Measurements from ENCODE around the gene ALAS1.
"Not testable (repeated sequence)": the region's sequence is repeated elsewhere in the genome, so short reads cannot be mapped to it uniquely, and the experiment has no call there.

ALAS1 gene

DNA sequence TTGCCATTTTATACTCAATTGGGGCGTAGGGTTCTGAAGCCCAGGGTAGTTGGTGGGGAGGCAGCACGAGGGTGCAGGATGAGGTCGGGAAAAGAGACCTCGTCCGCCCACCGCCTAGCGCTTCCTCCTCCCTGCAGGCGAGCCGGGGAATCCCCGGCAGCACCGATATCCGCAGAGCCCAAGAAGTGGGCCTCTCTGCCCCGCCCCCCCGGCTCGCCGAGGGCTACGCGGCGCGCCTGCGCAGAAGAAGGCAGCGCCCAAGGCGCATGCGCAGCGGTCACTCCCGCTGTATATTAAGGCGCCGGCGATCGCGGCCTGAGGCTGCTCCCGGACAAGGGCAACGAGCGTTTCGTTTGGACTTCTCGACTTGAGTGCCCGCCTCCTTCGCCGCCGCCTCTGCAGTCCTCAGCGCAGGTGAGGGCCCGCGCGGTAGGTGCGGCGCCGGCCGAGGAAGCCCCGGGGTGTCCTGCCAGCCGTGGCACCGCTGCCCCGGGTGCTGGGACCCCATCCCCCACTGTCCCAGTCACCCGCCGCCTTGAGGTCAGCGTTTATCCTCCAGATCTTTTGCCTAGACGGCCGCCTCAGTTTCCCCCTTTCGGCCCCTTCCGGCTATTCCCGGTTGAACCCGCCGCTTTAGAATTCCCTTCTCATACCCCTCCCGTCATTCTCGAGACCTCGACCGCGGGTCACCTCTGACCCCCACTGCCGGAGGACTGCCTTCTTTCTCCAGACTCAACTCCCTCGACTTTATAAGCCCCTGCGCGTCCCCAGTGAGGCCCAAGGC, at the start of gene ALAS1:
Gene ALAS1 (plus strand): TSS at position 319 of the 784 bp plus-strand sequence. CDS start 1,082 bp downstream, outside the sequence.
- peak; percentile 94 for DNase-seq (ENCODE audit: low spot score)

DNA sequence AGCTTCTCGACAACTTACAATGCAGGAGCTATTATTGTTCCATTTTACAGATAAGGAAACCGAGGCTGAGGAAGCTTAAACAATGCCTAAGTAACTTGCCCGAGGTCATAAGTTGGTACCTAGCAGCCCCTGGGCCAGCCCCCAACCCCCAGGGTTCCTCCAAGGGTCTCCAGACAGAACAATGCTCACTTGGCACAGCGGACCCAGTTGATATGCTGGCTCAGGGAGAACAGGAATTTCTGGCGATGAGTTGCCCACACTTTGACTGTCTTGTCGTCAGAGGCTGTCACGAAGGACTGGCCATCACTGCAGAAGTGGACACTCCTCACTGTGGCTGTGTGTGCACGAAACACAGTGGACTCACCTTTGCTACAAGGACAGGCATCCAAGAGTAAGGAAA, 48.9 kb upstream of the ALAS1 start:
- DNase-seq (ENCODE audit: low spot score), result no peak

DNA sequence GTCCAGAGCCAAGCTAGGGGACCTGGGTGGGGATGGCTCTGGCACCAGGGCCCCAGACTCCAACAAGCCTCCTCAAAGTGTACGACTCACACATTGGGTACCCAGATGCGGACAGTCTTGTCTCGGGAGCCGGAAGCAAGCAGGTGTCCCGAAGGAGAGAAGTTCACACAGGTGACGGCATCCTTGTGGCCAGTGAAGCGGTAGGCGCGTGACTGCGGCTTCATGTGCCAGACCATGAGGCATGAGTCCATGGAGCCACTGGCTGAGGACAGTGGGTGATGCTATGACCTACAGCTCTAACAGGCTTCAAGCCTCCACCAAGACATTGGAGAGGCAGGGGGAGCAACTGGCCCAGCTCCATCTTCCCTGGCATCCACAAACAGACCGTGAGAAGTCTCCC, 48.2 kb upstream of the ALAS1 start:
- DNase-seq (ENCODE audit: low spot score), result no peak

DNA sequence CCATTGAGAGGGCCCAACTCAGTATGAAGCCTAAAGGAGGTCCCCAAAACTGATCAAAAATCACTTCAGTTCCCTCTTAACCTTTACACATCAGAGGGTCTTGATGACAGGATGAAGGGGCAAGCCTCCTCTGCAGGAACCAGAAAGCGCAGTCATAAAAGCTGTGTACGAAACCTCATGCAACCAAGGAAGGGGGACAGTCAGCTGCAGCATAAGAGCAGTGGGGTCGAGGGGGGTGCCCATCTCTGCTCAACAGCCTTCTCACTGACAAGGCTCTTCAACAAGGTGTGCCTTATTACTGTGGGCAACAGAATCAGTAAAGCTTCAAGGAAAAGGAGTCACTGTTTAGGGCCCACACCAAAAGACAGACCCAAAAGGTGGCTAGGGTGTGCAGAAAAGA, 47.6 kb upstream of the ALAS1 start:
- no peak for DNase-seq (ENCODE audit: low spot score)

DNA sequence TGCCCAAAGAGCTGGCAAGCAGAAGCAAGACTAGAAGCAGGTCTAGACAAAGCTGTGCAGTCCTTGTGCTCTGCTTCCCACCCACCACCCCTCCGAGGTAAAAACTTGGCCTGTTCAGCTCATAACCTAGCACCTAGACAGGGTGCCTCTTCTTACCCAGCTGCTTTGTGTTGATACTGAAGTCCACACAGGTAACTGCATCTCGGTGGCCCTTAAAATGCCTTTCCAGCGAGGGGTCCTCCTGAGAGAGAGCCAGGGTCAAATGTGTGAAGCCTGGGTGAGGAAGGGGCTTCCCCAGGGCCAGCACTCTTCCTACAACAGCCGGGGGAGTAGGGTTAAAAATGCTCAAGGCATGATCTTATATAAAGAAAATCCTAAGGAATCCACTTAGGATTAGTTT, 47.1 kb upstream of the ALAS1 start:
- DNase-seq (ENCODE audit: low spot score), result no peak

DNA sequence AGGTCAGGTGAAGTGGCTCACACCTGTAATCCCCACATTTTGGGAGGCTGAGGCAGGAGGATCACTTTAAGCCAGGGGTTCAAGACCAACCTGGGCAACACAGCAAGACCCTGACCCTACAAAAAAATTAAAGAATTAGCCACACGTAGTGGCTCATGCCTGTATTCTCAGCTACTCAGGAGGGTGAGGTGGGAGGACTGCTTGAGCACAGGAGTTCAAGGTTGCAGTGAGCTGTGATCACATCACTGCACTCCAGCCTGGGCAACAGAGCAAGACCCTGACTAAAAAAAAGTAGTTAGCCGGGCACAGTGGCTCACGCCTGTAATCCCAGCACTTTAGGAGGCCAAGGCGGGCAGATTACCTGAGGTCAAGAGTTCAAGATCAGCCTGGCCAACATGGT, 46.0 kb upstream of the ALAS1 start:
- DNase-seq (ENCODE audit: low spot score), result not testable (repeated sequence)

DNA sequence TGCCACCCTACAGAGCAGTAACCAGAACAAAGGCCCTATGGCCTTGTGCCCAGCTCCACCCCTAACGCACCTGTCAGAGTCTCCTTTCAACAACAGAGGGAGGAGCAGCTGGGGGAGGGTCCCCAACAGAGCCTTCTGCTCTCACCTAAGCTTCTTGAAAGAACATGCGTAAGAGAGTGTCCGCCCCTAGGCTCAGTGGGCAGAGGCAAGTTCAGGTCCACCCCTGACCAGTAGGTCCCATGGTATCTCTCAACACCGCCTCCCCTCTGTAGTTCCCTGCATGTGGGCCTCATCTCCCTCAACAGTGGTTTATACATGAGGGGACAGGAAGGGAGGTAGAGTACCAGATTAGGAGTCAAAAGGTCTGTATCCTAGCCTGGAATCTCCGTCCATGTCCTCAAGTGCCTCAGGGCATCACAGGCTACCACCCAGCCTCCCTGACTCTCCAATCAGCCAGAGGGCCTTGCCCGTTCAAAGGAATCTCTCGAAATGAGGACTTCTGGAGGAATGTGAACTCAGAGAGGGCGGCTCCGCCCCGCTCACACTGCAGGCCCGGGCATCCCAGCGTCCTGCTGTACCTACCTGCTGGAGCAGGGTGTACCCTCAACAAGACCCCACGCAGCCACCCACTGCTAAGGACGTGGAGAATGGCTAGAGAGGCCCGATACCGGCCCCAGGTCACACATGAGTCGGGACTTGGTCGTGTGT, 44.4 kb upstream of the ALAS1 start:
- DNase-seq (ENCODE audit: low spot score), result peak; percentile 60

DNA sequence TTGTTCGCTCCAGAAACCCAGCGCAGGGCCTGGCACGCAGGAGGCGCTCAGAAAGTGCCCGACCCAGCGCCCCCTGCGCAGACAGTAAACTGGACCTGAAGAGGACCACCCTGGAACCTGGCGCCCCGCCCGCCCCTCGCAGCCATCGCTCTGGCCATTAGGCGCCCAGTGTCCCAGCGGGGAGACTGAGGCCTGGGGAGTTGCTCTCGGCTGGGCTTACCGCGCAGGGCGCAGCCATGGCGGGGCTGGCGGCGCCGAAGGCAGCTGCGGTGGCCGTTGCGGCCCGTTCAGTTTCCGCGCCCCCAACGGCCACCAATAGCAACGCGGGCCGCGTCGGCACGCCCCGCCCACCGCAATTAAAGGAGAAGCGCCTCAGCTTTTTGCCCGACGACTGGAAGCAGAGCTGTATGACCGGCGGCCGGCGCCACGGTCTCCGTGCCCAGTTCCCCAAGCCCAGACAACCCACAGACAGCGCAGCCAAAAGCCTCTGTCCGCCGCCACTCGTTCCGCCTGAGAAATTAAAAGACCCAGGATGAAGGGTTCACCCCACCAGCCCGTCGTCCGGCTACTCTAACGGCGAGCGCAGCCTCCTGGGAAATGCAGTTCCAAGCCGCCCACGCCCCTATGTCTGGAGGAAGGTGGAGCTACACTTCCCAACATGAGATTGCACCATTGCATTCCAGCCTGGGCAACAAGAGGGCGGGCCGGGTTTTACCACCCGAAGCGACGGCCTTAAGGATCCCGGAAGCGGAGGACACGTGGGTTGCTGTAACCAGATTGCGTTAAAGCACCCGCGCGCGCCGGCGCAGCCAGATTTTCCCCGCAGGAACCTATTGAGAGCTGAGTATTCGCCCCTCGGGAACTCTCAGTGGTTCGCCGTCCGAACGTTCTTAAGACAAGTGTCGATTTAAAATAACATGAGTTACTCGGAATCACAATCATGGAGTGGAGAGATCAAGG, 43.5 kb upstream of the ALAS1 start, which contains the start of gene POC1A:
Gene POC1A (minus strand): TSS at position 289 of the 960 bp plus-strand sequence. CDS start 51 bp downstream, at position 238.
- peak; percentile 88 for DNase-seq (ENCODE audit: low spot score)

DNA sequence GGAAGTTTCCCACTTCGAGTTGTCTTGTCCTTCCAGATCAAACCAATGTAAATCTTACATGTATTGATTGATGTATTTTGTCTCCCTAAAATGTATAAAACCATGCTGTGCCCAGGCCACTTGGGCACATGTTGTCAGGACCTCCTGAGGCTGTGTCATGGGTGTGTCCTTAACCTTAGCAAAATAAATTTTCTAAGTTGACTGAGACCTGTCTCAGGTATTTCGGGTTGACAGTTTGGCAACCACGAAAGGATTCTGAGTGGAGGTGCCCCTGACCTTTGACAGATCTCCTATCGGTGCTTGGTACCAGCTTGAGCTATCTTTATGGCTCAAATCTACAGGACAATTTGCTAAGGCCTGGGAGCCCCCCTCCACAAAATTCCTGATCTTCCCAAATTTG, 42.0 kb upstream of the ALAS1 start:
- no peak for DNase-seq (ENCODE audit: low spot score)

DNA sequence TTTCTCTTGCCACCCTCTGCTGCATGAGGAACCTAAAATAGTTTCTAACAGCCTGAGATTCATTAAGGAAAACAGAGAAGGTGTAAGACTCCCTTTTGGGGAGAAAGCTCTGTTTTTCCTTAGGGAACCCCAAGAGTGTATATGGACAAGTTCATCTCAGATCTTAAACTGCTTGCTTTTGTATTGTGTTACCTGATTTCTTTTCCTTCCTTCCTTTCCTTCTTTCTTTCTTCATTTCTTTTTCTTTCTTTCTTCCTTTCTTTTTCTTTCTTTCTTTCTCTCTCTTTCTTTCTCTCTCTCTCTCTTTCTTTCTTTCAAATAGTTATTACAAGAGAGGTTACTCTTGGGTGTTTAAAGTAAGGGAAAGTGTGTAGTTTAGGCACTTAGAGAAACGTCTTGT, 38.5 kb upstream of the ALAS1 start:
- no peak for DNase-seq (ENCODE audit: low spot score)

DNA sequence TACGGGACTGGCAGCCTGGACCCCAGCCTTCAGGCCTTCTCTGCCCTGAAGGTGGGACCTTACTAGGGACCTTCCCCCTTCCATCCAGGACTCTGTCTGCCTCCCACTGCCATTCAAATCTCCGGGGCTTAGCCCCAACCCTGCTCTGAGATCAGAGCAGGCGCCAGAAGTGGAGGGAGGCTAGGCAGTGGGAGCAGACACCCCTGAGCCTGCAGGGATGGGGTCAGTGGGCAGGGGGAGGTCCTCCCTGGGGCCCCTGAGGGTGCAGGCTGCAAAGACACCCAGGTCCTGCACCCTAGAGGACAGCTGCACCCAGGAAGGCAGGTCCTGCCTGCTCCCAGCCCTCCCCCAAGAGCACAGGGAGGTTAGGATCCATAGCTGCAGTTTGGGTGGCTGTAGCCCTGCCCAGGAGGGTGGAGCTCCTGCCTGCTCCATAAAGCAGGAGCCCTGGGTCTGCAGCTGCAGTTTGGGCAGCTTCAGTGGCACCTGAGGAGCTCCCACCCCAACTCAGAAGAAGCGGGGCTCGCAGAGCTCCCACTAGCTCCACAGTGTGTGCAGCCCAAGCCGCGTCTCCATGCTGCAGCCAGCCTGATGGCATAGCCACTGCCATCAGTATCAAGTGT, 35.6 kb upstream of the ALAS1 start:
- no peak for DNase-seq (ENCODE audit: low spot score)

DNA sequence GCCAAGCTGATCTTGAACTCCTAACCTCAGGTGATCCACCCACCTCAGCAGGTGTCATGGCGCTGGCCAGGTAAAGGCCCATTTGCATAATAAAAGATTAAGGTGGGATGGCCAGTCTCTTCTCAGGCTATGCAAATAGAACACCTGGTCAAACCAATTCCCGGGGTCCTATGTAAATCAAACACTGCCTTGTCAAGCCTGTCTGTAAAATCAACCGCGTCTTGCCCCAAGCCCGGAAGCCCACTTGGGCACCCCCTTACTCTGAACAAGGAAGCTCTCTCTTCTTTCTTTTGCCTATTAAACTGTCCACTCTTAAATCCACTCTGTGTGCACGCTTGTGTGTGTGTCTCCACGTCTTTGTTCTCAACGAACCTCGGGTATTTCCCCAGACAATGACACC, 30.7 kb upstream of the ALAS1 start:
- DNase-seq (ENCODE audit: low spot score), result no peak

DNA sequence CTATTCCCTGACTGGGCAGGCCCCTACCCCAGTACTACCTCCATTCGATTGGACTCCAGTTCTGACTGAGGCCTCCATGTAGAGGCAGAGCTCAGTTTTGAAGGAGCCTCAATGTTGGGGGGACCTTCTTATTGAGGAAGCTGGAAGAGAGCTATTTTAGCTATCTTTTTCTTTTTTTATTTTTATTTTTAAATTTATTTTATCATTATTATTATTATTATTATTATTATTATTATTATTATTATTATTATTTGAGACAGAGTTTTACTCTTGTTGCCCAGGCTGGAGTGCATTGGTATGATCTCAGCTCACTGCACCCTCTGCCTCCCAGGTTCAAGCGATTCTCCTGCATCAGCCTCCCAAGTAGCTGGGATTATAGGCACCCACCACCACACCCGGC, 27.7 kb upstream of the ALAS1 start:
- DNase-seq (ENCODE audit: low spot score), result not testable (repeated sequence)

DNA sequence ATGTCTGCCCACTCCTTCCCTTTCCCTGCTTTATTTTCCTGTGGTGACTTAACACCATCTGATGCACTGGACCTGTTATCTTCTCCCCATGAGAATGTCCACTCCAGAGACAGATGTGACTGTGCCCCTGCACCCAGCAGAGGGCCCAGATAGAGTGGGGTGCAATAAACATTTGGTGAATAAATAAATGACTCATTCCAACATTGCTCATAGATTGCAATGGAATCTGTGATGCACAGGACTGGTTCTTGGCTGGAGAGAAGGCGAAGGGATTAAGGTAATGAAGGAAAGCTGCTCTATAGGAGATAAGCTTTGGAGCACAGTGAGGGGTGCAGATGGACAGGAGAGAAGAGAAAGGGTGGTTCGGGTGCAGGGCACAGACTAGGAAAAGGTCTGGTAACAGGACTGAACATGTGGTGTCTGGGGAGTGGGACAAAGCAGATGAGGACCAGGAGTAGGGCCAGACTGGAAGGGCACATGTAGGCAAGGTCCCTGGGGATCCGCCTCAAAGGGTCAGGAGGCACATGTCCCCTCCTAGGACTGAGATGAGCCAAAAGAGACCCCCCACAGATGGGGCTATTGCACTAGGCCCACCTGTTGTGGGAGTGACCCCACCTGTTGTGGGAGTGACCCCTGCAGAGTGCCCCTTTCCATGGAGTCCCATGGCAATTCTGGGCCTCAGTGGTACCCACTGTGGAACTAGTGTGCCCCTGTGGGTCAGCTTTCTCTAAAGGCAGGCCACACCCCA, 26.3 kb upstream of the ALAS1 start:
- no peak for DNase-seq (ENCODE audit: low spot score)

DNA sequence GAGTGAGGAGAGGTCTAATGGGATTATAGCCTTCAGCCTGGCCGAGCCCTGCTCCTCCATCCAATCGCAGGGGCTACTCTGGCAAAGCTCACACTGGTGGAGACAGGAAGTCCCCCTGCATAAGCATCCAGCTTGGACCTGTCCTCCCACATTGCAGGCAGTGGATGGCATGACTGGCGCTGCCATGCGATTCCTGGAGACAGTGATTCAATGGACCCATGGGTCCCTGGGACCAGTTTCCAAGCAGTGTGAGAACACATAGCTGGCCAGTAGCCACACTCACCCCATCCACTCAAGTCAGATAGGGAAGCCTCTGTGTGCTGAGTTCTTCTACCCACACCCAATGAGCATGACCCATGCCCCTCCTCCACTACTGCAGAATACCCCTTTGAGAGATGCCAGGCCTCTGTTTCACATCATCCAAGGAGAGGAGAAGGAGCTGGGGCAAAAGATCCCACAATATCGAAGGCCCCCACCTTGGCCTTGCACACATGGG, 25.6 kb upstream of the ALAS1 start:
- no peak for DNase-seq (ENCODE audit: low spot score)

DNA sequence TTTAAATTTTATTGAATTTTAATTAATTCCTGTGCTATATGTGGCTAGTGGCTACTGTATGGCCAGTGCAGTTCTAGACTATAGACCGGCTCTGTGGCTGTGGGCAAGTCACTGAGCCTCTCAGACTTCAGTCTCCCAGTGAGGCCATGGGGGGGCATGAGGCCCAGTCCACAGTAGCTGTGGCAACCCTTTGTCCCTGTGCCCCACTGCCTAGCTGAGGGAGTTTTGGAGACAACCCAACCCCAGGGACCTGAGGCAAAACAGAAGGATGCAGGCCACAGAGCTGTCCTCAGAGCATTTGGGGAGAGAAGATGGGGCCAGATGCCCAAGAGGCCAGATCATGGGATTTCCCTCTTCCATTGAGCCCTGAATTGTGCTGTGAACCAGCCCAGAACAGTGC, 24.9 kb upstream of the ALAS1 start:
- DNase-seq (ENCODE audit: low spot score), result no peak

DNA sequence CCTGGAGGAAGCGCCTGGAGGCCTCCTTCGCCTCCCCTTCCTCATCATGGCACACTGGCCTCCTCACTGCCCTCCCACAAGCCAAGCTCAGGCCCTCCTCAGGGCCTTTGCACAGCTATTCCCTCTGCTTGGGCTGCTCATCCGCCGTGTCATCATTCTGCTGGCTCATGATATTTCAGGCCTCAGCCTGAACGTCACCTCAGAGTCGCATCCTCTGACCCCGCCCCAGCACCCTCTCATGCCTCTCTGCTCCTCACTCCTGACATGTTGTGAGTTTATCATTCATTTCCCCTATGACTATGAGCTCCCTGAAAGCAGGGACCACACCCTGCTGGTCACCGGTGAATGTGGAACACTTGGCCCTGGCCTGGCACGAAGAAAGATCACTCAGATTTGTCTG, 23.1 kb upstream of the ALAS1 start:
- DNase-seq (ENCODE audit: low spot score), result no peak

DNA sequence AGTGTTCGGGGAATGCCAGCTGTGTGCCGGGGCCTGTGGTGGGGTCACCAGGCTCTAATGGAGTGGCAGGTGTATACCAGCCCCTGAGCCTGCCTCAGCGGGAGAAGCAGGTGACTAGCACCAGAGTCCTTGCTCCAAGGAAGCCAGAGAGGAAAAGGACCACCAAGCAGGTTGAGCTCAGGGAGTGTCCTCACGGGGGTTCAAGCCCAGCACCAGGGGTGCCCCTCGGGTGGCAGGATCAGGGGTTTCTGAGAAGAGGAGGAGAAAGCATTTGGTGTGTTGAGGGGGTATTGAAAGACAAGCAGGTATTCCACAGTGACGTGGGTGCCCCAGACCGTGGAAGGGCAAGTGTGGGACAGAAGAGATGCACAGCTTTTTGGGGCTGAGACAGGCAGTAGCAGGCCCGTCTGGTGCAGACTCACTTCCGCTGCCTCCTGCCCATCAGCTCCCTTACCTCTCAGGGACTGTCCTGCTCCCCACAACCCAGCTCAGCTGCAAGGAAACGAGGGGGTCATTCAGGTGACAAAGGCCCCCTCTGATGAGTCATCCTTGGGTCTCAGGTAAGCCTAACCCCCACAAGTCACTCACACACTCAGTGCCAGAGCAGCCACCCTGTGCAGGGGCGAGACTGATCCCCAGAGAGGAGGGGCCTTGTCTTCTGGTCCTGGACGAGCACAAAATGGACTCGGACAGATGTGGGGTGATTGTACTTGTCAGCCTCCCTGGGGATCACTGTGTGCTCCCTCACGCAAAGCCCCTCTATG, 22.4 kb upstream of the ALAS1 start:
- DNase-seq (ENCODE audit: low spot score), result no peak

DNA sequence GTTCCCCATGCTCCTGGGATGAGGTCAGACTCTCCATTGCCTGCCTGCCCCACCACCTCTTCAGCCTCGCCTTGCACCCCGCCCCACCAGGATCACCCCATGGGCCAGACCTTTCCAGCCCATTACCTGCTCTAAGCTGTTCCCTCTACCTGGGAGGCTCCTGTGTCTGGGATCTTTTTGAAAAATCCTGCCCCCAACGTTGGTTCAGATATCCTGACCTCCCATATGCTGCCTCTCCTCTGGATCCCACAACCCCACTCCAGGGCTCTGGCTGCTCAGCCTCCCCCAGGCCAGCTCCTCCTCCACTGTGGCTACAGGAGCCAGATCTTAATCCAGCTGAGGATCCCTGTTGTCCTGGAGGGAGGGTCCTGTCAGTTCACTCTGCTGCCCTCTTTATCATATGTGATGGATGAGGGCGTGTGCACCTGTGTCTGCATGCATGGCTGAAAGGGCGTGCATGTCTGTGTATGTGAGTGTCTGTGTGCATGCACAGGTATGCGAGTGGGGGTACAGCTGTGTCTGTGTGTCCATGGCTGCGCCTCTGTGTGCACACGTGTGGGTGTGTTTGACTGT, 21.7 kb upstream of the ALAS1 start:
- no peak for DNase-seq (ENCODE audit: low spot score)

Data from HuH-7 (cell line).